CD4-positive, alpha-beta T cell treated with Interleukin-4 for 1 hour (primary cell): Measurements from ENCODE around the gene NUTM2E.
"Not testable (repeated sequence)": the region's sequence is repeated elsewhere in the genome, so short reads cannot be mapped to it uniquely, and the experiment has no call there.

Source experiments
- DNase-seq, 2 donors: peaks; one replicate each; pipeline ENCODE4 v3.0.0-alpha.2; 2020 to 2022

The NUTM2E gene

DNA sequence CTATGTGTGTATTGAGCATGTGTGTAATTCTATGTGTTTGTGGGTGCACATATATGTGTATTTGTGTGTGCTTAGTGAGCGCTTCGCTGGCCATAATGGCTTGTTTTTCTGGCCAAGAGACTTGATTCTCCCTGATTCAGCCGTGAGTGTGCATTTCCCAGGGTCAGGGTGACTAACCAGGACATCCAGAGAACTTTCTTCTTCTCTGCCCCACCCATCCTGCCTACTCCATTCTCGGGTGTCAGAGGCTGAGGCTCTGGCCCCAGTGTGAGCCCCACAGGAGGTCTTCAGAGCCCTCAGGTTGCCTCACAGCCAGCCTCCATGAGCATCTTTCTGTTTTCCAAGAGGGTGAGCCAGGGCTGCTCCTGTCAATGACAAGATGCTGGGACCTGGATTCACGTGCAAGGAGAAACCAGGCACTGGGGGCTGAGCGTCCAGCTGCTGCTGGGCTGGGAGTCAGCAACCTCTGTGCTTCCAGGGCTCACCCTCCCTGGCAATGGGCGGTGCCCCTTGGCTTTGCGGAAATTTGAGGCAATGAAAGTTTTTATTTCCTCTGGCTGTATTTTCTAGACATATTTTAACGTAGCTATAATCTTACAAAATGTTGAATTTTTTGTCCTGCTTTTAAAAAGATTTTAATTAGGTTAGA is 40.5 kb downstream of the NUTM2E start:
- not testable (repeated sequence) for DNase-seq

DNA sequence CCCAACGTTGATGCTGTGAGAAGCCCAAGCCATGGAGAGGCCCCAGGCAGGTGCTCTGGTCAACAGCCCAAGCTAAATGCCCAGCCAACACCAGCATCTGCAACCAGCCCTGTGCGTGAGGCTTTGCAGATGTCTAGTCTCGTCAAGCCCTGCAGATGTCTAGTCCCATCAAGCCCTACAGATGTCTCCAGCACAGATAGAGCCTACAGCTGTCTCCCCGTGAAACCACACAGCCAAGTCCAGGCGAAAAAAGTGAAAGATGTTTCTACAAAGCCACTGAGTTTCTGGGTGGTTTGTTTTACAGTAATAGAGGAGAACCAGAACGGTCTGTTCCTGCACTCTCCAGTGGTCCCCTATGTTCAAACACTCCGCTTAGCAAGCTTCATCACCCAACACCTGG is 41.5 kb downstream of the NUTM2E start:
- not testable (repeated sequence) for DNase-seq

DNA sequence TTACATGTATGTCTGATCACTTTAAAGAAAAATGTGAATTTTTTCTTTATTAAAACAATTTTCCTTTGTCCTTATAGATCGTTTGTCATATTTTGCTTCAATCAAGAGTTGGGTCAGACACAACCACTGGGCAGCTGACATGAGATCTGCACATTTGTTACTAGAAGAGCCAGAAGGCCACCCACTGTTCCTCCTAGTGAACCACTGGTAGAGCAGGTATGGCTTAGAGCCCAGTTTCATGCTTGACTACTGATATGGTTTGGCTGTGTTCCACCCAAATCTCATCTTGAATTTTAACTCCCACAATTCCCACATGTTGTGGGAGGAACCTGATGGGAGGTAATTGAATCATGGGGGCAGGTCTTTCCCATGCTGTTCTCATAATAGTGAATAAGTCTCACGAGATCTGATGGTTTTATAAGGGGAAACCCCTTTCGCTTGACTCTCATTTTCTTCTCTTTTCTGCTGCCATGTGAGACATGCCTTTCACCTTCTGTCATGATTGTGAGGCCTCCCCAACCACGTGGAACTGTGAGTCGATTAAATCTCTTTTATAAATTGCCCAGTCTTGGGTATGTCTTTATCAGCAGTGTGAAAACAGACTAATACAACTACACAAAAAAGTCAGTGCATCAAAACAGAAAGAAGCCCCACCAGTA is 43.0 kb downstream of the NUTM2E start:
- DNase-seq, result not testable (repeated sequence)

DNA sequence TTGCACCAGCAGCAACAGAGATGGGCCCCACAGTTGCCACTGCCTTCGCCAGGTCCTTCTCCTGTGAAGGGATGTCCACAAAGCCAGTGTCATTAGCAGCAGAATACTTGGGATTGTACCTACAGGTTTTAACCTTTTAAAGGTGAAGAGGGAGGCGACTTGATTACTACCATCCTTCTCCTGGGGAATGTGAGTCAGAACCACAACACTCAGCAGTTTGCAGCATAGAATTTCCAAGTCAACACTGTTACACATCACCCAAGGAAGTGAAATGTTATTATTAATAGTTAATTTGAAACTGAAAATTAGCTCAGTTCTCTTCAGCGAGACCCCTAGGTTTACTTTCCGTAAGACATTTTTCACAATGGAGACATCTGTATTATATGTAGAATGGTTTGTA is 45.2 kb downstream of the NUTM2E start:
- not testable (repeated sequence) for DNase-seq
